NCI-H526 (cell line): ENCODE measurements around the gene CDK11A.

Experiments
- DNase-seq, 2 experiments: peaks; one replicate each; lab custom pipeline; 2025; lab: John Stamatoyannopoulos, UW

Gene CDK11A

GRCh38 chr1:1724035-1724864 lies at the start of gene CDK11A:
TSS of gene CDK11A (minus strand) at chr1:1724357. CDS start at chr1:1722818, 1,539 bp downstream.
- peak; percentile 85 for DNase-seq

GRCh38 chr1:1773874-1774273 lies 49.7 kb upstream of the CDK11A start:
- DNase-seq, result no peak

GRCh38 chr1:1771096-1771495 lies 46.9 kb upstream of the CDK11A start:
- DNase-seq, result no peak

- DNase-seq, result no peak
Measured at GRCh38 chr1:1770102-1770501, 45.9 kb upstream of the CDK11A start.

- DNase-seq, result no peak
Measured at GRCh38 chr1:1768249-1768992, 44.3 kb upstream of the CDK11A start.

DNA sequence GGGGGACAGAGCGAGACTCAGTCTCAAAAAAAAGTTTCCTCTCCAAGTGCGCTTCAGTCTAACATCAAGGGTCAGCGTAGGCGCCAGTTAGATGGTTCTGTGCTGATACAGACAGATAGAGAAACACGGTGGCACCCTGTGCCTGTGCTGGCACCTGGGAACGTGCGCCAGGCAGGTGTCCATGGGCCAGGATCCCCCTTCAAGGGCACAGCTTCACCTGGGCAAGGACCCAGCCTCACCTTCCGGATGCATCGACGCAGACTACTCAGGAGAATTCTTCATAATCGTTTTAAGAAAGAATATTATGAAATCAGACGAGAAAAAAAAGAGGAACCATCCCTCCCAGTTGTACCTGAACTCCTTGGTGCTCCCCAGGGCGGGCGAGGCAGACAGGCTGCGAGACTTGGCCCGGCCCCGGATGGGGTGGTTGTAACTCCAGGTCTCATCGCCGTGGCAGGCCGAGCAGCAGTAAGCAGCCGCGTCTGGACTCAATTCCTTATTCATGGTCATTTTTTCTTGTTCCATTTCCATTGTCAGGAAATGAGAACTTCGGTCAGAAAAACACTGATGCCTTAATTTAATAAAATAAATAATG lies 40.8 kb upstream of the CDK11A start:
- no peak for DNase-seq

DNA sequence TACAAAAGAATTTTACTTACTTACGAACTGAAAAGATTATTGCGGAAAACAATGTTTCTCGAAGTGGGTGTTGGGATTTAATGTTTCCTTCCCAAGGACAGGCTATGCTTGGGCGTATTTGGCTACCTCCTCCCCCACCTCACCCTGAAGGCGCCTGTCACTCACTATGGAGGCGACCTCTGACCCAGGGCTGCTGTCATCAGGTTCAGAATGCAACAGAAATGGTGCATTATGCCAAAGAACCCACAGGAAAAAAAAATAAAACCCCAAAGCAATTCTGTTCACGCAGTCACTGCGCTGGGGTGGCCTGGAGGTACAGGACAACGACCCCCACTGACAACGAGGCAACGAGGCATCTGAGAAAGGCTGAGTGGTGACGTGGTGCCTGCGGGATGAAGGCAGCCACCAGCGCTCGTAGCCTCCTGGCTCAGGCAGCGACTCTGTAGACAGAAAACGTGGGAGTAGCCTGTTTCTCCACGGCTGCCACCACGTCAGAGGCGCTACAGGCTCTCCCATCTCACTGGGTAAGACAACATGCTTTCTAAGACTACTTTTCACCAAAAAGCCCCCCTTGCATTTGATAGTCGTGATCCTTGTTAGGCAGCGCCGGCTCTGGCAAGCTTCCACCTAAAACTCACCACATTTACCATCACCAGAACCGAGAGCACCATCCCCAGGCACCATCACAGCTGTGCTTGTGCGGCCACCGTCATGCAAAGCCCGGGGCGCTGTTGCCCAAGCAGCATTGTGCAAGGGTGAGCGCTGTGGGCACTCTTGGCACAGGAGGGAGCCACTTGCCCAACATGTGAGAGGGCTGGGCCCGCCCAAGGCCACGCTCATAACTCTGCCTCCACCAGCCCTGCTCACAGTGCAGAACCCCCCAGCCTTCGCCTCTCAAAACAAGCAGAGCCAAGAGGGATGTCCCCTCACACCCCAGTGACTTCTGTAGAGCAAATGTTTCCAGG lies 39.8 kb upstream of the CDK11A start:
- no peak for DNase-seq

DNA sequence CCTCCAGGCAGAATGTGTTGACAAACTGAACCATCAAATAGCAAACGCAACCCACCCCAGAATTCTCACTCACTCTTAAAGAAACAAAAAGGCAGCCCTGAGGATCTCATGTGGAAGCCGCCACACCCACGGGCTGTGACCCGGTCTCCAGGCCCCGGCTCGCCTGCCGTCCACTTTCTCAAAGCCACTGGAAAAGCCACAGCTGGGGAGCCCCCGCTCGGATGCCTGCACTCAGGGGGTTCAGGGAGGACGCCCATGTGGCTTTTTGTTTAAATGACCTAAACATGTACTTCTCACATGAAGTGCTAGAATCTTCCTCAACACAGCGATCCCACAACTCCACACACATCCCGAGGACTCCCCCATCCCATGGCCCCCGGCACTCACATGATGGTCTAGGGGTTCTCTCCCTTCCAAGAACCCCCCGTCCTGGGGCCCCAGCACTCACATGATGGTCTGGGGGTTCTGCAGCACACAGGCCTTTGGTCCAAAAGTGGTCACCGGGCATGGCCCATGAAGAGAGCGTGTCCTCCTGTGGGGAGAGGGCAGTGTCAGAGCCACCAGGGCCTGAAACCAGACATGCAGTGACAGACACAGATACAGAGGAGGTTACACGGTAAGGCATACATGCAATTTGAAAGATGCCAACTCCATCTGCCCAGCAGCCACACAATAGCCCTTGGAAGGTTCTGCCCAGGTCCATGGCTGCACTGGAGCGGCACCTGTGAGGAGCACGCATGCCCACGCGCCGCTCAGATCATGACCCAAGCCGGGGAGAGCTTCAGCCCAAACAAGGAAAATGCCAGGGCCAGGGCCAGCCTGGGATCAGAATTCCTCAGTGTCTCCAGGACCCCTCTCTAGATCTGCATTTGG lies 37.6 kb upstream of the CDK11A start:
- no peak for DNase-seq

GRCh38 chr1:1760715-1761114 lies 36.6 kb upstream of the CDK11A start:
- no peak for DNase-seq

GRCh38 chr1:1760345-1760650 lies 36.1 kb upstream of the CDK11A start:
- DNase-seq, result no peak

DNA sequence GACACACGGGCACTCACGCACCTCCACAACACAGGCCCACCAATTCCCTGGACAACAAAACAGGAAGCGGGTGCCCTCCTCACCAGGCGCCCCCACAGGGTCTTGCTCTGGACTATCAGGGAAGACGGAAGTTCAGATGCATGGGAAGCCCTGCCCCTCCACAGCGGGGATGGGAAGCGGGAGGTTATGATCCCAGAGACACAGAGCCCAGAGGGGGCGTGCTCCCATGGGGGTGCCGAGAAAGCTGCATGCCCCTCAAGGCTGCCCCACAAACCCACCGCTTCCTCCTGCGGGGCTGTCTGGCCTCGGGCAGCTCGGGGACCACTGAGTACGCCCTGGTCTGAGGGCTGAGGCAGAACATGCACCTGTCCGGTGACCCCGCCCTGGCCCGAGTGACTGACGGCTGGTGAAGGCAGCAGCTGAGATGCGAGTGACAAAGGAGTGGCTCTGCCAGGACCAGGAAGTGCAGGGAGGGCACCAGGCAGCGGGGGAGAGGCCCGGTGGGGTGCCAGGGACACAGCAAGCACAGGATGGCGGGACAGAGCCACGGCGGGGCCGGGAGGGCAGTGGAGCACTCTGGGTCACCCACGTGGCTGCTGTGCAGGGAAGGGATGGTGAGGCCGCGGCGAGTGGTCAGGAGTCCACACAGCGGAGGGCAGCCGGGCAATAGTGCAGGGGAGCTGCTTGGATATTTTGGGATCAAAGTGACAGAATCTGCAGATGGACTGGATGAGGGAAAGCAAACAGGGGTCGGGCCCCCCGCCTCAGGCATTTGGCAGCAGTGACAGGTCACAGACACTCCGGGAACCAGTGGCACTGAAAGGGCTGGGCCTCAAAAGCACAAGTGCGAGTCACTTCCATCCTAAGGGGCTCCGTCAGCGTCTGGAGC lies 35.5 kb upstream of the CDK11A start:
- no peak for DNase-seq

DNA sequence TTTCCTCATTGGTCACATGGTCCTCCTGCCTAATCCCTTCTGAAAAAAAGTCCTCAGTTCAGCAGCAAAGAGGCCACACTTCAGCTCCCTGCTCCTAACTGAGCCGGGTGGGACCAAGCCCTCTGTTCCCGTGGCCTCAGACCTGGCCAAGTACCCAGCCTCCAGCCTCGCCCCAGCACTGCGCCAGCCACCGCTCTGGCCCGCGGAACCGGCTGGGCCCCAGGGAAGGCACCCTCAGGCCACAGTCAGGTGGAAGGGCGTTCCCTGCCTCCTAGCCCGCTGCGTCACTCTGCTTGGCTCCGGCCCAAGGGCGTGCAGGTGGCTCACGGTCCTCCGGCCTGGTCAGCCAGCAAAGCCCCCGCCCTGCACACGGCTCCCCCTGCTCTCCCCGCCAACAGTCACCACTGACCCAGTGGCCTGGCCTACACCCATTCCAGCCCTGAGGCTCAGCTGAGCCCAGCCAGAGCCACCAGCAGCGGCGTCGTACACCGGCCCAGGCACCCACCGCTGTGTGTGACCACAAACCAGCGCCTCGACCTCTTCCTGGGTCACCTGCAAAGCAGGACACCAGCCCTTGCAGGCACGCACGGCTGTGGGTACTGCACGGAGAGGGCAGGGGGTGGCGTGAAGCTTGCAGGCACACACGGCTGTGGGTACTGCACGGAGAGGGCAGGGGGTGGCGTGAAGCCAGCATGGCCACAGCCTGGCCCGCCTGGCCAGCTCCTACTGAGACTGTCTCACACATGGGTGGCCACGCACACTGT lies 34.7 kb upstream of the CDK11A start:
- no peak for DNase-seq

GRCh38 chr1:1758059-1758621 lies 34.0 kb upstream of the CDK11A start:
- DNase-seq, result no peak

DNA sequence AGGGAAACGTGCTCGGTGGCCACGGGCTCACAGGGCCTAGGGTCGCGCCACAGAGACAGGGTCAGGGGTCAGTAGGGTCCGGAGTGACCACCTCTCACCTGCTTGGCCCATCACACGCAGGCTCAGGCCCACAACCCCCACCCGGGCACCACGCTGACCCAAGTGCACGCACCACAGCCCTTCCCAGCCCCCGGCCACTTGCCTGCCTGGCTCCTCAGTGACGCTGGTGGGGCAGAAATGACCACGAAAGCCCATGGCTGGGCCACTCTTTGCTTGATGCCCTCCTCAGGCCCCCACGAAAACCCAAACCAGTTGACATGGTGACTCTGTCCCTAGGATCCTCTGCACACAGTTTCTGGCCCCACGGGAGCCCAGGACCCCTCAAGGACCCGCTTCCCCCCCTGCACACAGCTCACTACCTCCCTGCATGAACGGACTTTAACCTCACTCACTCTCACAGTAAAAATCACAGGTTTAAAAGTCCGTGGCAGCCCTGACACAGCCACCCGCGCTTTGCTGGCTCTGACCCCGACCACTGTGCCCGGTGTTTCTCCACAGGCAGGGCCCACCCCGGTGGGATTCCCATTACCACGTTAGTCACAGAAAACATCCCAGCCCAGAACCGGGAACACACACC lies 33.4 kb upstream of the CDK11A start:
- no peak for DNase-seq

DNA sequence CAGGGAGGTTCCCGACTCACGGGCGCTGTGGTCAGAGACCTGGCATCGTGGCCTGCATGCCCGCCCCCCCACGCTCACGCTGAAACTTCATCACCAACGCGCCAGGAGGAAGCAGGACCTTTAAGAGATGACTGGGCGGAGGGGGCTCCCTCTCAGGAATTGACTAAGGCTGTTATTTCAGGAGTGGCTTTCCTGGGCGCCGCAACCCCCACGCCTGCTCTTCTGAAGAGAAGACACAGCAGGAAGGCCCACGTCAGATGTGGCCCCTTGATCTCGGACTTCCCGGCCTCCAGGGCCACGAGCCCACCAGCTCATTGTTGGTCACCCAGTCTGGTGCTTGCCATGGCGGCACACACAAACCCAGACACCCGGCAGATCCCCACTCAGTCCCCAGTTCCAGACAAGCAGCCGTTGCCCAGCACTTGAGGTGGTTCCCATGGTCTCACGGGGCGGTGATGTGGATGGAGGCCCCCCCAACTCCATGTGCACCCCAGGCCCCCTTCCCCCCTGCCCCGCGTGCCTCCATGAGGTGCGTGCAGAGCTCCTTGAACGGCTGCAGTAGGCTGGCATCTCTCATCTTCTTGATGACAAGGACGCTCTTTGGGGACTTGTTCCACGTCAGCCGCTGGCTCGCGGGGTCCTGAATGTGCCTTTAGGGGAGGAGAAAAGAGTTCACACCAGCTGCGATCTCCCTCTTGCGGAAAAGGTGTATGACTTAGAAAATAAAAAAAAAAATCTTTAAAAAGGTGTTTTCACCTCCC lies 32.7 kb upstream of the CDK11A start:
- DNase-seq, result no peak

- DNase-seq, result no peak
Measured at GRCh38 chr1:1755852-1756251, 31.7 kb upstream of the CDK11A start.

DNA sequence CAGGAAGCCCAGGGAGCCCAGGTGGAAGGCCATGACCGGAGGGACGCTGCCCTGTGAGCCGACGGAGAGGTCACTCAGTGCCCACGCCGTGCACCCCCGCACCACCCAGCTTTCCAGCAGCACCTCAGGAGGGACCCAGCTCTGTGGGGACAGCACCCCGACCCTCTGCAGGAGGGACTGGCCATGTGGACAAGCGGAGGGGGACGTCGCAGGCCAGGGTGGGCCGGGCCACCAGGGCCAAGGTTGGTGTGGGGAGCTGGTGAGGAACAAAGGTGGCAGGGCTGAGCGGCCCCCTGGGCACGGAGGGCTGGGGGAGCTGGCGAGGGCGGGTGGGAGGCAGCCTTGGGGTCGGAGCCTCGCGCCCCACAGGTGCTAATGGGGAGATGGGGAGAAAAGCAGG lies 31.3 kb upstream of the CDK11A start:
- DNase-seq, result no peak
